Measurements from ENCODE around the gene VPS35L. TPM values are rescaled to one million over a fixed set of nuclear protein-coding genes. Genes with fewer than 3 reads are reported as not detected.

Gene VPS35L
- total RNA-seq, 1 experiment from 2014 or later, result 51.1 TPM

- no peak for TF ChIP-seq EZH2 (IDR thresholded peaks at IDR 0.05; ENCODE audit: borderline replicate concordance, low read depth, low read length, poor library complexity, severe bottlenecking)
- no peak for TF ChIP-seq CTCF (conservative IDR thresholded peaks at IDR 0.05; ENCODE audit: low read depth, low read length)
- Histone ChIP-seq H3K27ac (ENCODE audit: low read depth, low read length, poor library complexity, severe bottlenecking) (no peak overlapping the region), H3K4me3 (ENCODE audit: low read depth, low read length, poor library complexity, severe bottlenecking) (no peak overlapping the region), H3K9me3 (ENCODE audit: low read depth, low read length, poor library complexity, severe bottlenecking) (peaks cover 3% of the 10 kb centered on the region), H3K27me3 (replicated peaks; ENCODE audit: insufficient read depth, low read depth, low read length, poor library complexity) (no peaks in the 10 kb centered on the region), H3K4me1 (ENCODE audit: insufficient read depth, low read length, poor library complexity, severe bottlenecking) (no peaks in the 10 kb centered on the region), H3K36me3 (ENCODE audit: insufficient read depth, low read length, poor library complexity, severe bottlenecking) (peaks cover 5% of the 10 kb centered on the region)
- POLR2A ChIA-PET (ENCODE audit: low non-redundant PET), result no interaction called here
- CTCF ChIA-PET, result no interaction called here
- intact Hi-C loops (cut with micrococcal nuclease; ENCODE audit: unreplicated experiment), result loop anchor here (10.0 kb wide), 1 partner anchor 818 kb away; no protein-coding TSS in a partner anchor
- no TSS peak for BruUV-seq (replicated peaks)
- DNase-seq (ENCODE audit: low spot score), result no peak
Measured at GRCh38 chr16:19566362-19566761, 10.9 kb downstream of the VPS35L start.

- DNase-seq (ENCODE audit: low spot score), result no peak
- no TSS peak for BruUV-seq (replicated peaks)
- no peaks in the 10 kb centered on the region for H3K4me1 ChIP-seq (ENCODE audit: insufficient read depth, low read length, poor library complexity, severe bottlenecking)
- TF ChIP-seq EZH2 (IDR thresholded peaks at IDR 0.05; ENCODE audit: borderline replicate concordance, low read depth, low read length, poor library complexity, severe bottlenecking) (no peak), CTCF (conservative IDR thresholded peaks at IDR 0.05; ENCODE audit: low read depth, low read length) (no peak)
- H3K27ac ChIP-seq (ENCODE audit: low read depth, low read length, poor library complexity, severe bottlenecking), result no peak overlapping the region
- H3K36me3 ChIP-seq (ENCODE audit: insufficient read depth, low read length, poor library complexity, severe bottlenecking), result peaks cover 5% of the 10 kb centered on the region
- CTCF ChIA-PET, result no interaction called here
- no peaks in the 10 kb centered on the region for H3K27me3 ChIP-seq (replicated peaks; ENCODE audit: insufficient read depth, low read depth, low read length, poor library complexity)
- intact Hi-C loops (cut with micrococcal nuclease; ENCODE audit: unreplicated experiment), result loop anchor here (10.0 kb wide), 1 partner anchor 817 kb away; no protein-coding TSS in a partner anchor
- peaks cover 3% of the 10 kb centered on the region for H3K9me3 ChIP-seq (ENCODE audit: low read depth, low read length, poor library complexity, severe bottlenecking)
- H3K4me3 ChIP-seq (ENCODE audit: low read depth, low read length, poor library complexity, severe bottlenecking), result no peak overlapping the region
- POLR2A ChIA-PET (ENCODE audit: low non-redundant PET), result no interaction called here
Measured at GRCh38 chr16:19567560-19567959, 12.1 kb downstream of the VPS35L start.

- Histone ChIP-seq H3K4me1 (ENCODE audit: insufficient read depth, low read length, poor library complexity, severe bottlenecking) (no peaks in the 10 kb centered on the region), H3K36me3 (ENCODE audit: insufficient read depth, low read length, poor library complexity, severe bottlenecking) (peaks cover 4% of the 10 kb centered on the region), H3K27me3 (replicated peaks; ENCODE audit: insufficient read depth, low read depth, low read length, poor library complexity) (no peaks in the 10 kb centered on the region), H3K9me3 (ENCODE audit: low read depth, low read length, poor library complexity, severe bottlenecking) (no peaks in the 10 kb centered on the region), H3K4me3 (ENCODE audit: low read depth, low read length, poor library complexity, severe bottlenecking) (no peak overlapping the region), H3K27ac (ENCODE audit: low read depth, low read length, poor library complexity, severe bottlenecking) (no peak overlapping the region)
- no peak for DNase-seq (ENCODE audit: low spot score)
- ChIA-PET CTCF (no interaction called here), POLR2A (ENCODE audit: low non-redundant PET) (no interaction called here)
- TF ChIP-seq EZH2 (IDR thresholded peaks at IDR 0.05; ENCODE audit: borderline replicate concordance, low read depth, low read length, poor library complexity, severe bottlenecking), result no peak
- TF ChIP-seq CTCF (conservative IDR thresholded peaks at IDR 0.05; ENCODE audit: low read depth, low read length), result no peak
- BruUV-seq (replicated peaks), result no TSS peak
- intact Hi-C loops (cut with micrococcal nuclease; ENCODE audit: unreplicated experiment), result no loop called here
Measured at GRCh38 chr16:19573997-19574396, 18.5 kb downstream of the VPS35L start.

All from A673 (cell line).